GM12878 (cell line): ENCODE measurements around the gene WNT5B. TPM values are rescaled to one million over a fixed set of nuclear protein-coding genes. Genes with fewer than 3 reads are reported as not detected.

Experiments used
- ATAC-seq: fragments of 200-7000 bp; cut with Tn5 transposase; 3 replicates; pipeline ENCODE4 v1.9.1; 2020; ENCODE audit warnings: mild to moderate bottlenecking, moderate library complexity
- BruUV-seq: library from RNA; stranded (reverse); fragments of 400-500 nt; replicated peaks from 2 replicates; lab custom pipeline; 2021; lab: Mats Ljungman, UMichigan
- CTCF ChIA-PET: fragments of 300-600 bp; sonication (Branson Sonifier 250); formaldehyde crosslinking; extraction: SDS; loops from one replicate; lab custom pipeline; 2021; ENCODE audit warnings: inconsistent platforms; lab: Yijun Ruan, JAX
- POLR2A ChIA-PET: fragments of 350-600 bp; formaldehyde crosslinking; extraction: SDS; loops from one replicate; lab custom pipeline; 2021; ENCODE audit warnings: inconsistent platforms; lab: Charles Lee
- RAD21 ChIA-PET: fragments of 300-600 bp; sonication (Branson Sonifier 250); formaldehyde crosslinking; loops from one replicate; lab custom pipeline; 2023; ENCODE audit warnings: antibody characterized with exemption; ENCODE audit not compliant: unreplicated experiment; lab: Charles Lee
- SMC1A ChIA-PET: fragments of 300-600 bp; sonication (Branson Sonifier 250); formaldehyde crosslinking; loops from one replicate; lab custom pipeline; 2023; ENCODE audit not compliant: unreplicated experiment, uncharacterized antibody; lab: Charles Lee
- DNase-seq: peaks from one replicate; pipeline ENCODE4 v3.0.0-alpha.2; 2011; ENCODE audit warnings: low read depth, low spot score
- FAIRE-seq: peaks from 3 replicates; lab custom pipeline; 2011; peaks lifted over from hg19 to GRCh38; lab: Jason Lieb, UNC
- H2AFZ ChIP-seq: 2 replicates; pipeline ENCODE4 v1.6.0; 2011; ENCODE audit warnings: low read depth, low read length, control low read depth; ENCODE audit not compliant: control insufficient read depth
- H3K27ac ChIP-seq: 2 replicates; pipeline ENCODE4 v1.5.1; 2011; ENCODE audit warnings: control low read depth; ENCODE audit not compliant: control insufficient read depth, insufficient read depth
- H3K27me3 ChIP-seq, 2 experiments: replicated peaks in 1 of 2; 2 replicates each; pipeline versions ENCODE4 v1.6.0 to v1.6.1; 2011; ENCODE audit warnings: low read length in 1 of 2; ENCODE audit not compliant: control insufficient read depth in 2 of 2, insufficient read depth in 2 of 2
- H3K36me3 ChIP-seq, 2 experiments: 2 replicates each; pipeline ENCODE4 v1.5.1; 2011; ENCODE audit warnings: low read length in 1 of 2; ENCODE audit not compliant: control insufficient read depth in 2 of 2, insufficient read depth in 2 of 2
- H3K4me1 ChIP-seq: 2 replicates; pipeline ENCODE4 v1.6.1; 2011; ENCODE audit warnings: mild to moderate bottlenecking, low read length, moderate library complexity, mixed read lengths; ENCODE audit not compliant: control insufficient read depth, insufficient read depth
- H3K4me2 ChIP-seq: 2 replicates; pipeline ENCODE4 v1.6.0; 2011; ENCODE audit warnings: control low read depth; ENCODE audit not compliant: control insufficient read depth, insufficient read depth
- H3K4me3 ChIP-seq: fragments of 200-600 bp; sonication (generic); 2 replicates; pipeline ENCODE4 v1.5.1; 2016
- H3K79me2 ChIP-seq: 2 replicates; pipeline ENCODE4 v1.6.0; 2011; ENCODE audit warnings: low read length; ENCODE audit not compliant: control insufficient read depth, insufficient read depth
- H3K9ac ChIP-seq: 2 replicates; pipeline ENCODE4 v1.8.0; 2011; ENCODE audit warnings: low read length, control low read depth, mixed read lengths; ENCODE audit not compliant: control insufficient read depth, insufficient read depth
- H3K9me3 ChIP-seq: replicated peaks from 3 replicates; pipeline ENCODE4 v1.5.1; 2011; ENCODE audit warnings: mild to moderate bottlenecking, low read length; ENCODE audit not compliant: control insufficient read depth, insufficient read depth
- H4K20me1 ChIP-seq: 2 replicates; pipeline ENCODE4 v1.6.0; 2011; ENCODE audit not compliant: control insufficient read depth, insufficient read depth
- EED ChIP-seq: sonication (generic); IDR thresholded peaks from 2 replicates; pipeline ENCODE4 v1.6.1; 2016; ENCODE audit warnings: antibody characterized with exemption, low read depth
- GABPA ChIP-seq: IDR thresholded peaks from 2 replicates; pipeline ENCODE4 v1.6.1; 2014; ENCODE audit warnings: antibody characterized with exemption, low read depth, mild to moderate bottlenecking, inconsistent platforms
- KLF5 ChIP-seq: fragments of 450-650 bp; IDR thresholded peaks from 2 replicates; pipeline ENCODE4 v1.6.1; 2014; ENCODE audit warnings: mild to moderate bottlenecking; ENCODE audit not compliant: partially characterized antibody
- NBN ChIP-seq: fragments of 450-650 bp; IDR thresholded peaks from 2 replicates; pipeline ENCODE4 v1.6.1; 2016
- RAD21 ChIP-seq: IDR thresholded peaks from 2 replicates; pipeline ENCODE4 v1.6.1; 2011; ENCODE audit warnings: mild to moderate bottlenecking, low read depth, low read length, moderate library complexity; ENCODE audit not compliant: insufficient read depth
- RFX5 ChIP-seq: IDR thresholded peaks from 2 replicates; pipeline ENCODE4 v1.6.1; 2011; ENCODE audit warnings: low read depth, low read length, improper control_type of control experiment
- SPI1 ChIP-seq: IDR thresholded peaks from 2 replicates; pipeline ENCODE4 v1.6.1; 2011; ENCODE audit warnings: low read depth, mild to moderate bottlenecking, low read length, moderate library complexity, borderline replicate concordance; ENCODE audit not compliant: insufficient read depth
- STAT1 ChIP-seq: fragments of 450-650 bp; conservative IDR thresholded peaks from 2 replicates; pipeline ENCODE4 v1.6.1; 2014; ENCODE audit warnings: antibody characterized with exemption, mild to moderate bottlenecking
- ZNF24 ChIP-seq: fragments of 450-650 bp; IDR thresholded peaks from 2 replicates; pipeline ENCODE4 v1.6.1; 2017; ENCODE audit warnings: antibody characterized with exemption, mild to moderate bottlenecking
- WGBS: methylation state at CpG from one replicate; pipeline ENCODE4 v1.1.6; 2016; ENCODE audit warnings: low lambda C conversion rate; ENCODE audit not compliant: insufficient replicate concordance, insufficient coverage; ENCODE audit errors: missing lambda C conversion rate; 5-methylcytosine and 5-hydroxymethylcytosine counted together
- in situ Hi-C: fragments of 300-500 bp; cut with MboI; formaldehyde crosslinking; loops from 9 replicates; pipeline ENCODE4 v1.14.3; 2018; ENCODE audit warnings: mixed read lengths
- intact Hi-C: fragments of 100-400 bp; cut with micrococcal nuclease; formaldehyde crosslinking; loops from one replicate; pipeline ENCODE4 v1.14.2; 2022; ENCODE audit not compliant: unreplicated experiment
- polyA plus RNA-seq, 11 experiments: library from polyadenylated mRNA; depleted of rRNA in 4 of 11; unstranded in 6 of 11; stranded (reverse) in 5 of 11; fragments of >200 nt; fragmentation: Nextera tagmentation in 4 of 11; fragmentation: Illumina TruSeq in 1 of 11; extraction: Ambion mirVana in 4 of 11; extraction: Trizol in 1 of 11; gene quantifications; 1 replicate in 1 of 11; 2 replicates in 10 of 11; pipeline versions ENCODE4 v1.2.1 to v1.2.3, GENCODE V29; 2011 to 2016; ENCODE audit warnings: inconsistent platforms in 2 of 11, missing spikeins in 2 of 11, low read depth in 1 of 11
- total RNA-seq, 4 experiments: library from RNA; depleted of rRNA in 3 of 4; stranded (reverse); fragments of >200 nt in 3 of 4; fragmentation: Illumina TruSeq in 1 of 4; extraction: Trizol in 1 of 4; gene quantifications; 2 replicates each; pipeline versions ENCODE4 v1.2.1 to v1.2.3, GENCODE V29; 2013 to 2021
- TF ChIP-seq, protein P1 (sequence below): fragments of 450-650 bp; IDR thresholded peaks from 2 replicates; pipeline ENCODE4 v1.6.1; 2016; ENCODE audit warnings: mild to moderate bottlenecking

Gene WNT5B
- total and polyA plus RNA-seq, 10 of the 15 experiments (the other 5 are each of a cell fraction or from before 2014, with no cell fraction given) = 0.45 to 18.3 (median 5.4) TPM

DNA sequence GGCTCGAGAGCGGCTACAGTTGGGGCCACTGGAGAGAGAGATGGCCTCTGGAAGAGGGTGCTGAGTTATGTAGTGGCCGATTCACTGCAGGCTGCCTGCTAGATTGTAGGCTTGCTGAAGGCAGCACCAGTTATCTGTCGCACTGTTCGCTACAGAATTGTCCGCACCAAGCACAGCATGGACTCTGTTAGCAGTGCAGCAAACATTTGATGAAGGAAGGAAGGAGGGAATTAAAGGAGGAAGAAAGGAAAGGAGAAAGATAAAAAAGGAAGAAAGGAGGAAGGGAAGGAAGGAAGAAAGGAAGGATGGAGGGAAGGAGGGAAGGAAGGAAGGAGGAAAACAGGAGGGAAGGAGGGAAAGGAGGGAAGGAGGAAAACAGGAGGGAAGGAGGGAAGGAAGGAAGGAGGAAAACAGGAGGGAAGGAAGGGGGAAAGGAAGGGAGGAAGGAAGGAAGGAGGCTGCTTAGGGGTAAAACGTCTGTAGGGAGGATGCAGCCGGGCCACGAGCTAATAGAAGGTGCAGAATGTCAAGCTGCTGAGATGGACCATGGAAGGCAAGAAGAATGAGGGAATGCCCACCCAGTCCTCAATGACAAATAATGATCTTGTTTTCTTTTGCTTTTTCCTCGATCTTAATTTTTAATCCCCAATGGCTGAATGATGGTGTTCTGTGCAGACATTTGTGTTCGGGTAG, 34.6 kb downstream of the WNT5B start:
- RAD21 ChIA-PET = no interaction called here
- WGBS = 88% methylated on average over 11 of the region's 11 CpGs

More for the DNA sequence above, 34.6 kb downstream of the WNT5B start:
- DNase-seq (no peak), ATAC-seq (no peak), FAIRE-seq (no peak)
- POLR2A ChIA-PET = no interaction called here
- Histone ChIP-seq H4K20me1 (no peaks in the 10 kb centered on the region), H3K9me3 (no peaks in the 10 kb centered on the region), H2AFZ (no peak overlapping the region), H3K27ac (no peak overlapping the region), H3K9ac (no peak overlapping the region), H3K36me3 (no peaks in the 10 kb centered on the region), H3K27me3 (no peaks in the 10 kb centered on the region), H3K4me3 (no peak overlapping the region), H3K79me2 (no peaks in the 10 kb centered on the region), H3K4me1 (peaks cover 2% of the 10 kb centered on the region), H3K4me2 (no peak overlapping the region)
- in situ Hi-C loops = no loop called here
- BruUV-seq = no TSS peak
- no peak for TF ChIP-seq GABPA
- no peak for TF ChIP-seq EED
- no peak for TF ChIP-seq STAT1
- TF ChIP-seq NBN = no peak
- no peak for TF ChIP-seq KLF5
- TF ChIP-seq RFX5 = no peak
- no peak for TF ChIP-seq ZNF24
- no peak for TF ChIP-seq SPI1
- TF ChIP-seq, protein P1, sequence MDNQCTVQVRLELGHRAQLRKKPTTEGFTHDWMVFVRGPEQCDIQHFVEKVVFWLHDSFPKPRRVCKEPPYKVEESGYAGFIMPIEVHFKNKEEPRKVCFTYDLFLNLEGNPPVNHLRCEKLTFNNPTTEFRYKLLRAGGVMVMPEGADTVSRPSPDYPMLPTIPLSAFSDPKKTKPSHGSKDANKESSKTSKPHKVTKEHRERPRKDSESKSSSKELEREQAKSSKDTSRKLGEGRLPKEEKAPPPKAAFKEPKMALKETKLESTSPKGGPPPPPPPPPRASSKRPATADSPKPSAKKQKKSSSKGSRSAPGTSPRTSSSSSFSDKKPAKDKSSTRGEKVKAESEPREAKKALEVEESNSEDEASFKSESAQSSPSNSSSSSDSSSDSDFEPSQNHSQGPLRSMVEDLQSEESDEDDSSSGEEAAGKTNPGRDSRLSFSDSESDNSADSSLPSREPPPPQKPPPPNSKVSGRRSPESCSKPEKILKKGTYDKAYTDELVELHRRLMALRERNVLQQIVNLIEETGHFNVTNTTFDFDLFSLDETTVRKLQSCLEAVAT = no peak
- no peak for TF ChIP-seq RAD21
- SMC1A ChIA-PET = no interaction called here
- CTCF ChIA-PET = no interaction called here
- intact Hi-C loops = no loop called here
